HPDE6-E6E7 (cell line): Measurements from ENCODE around the gene RUSF1.
"Not testable (repeated sequence)": the region's sequence is repeated elsewhere in the genome, so short reads cannot be mapped to it uniquely, and the experiment has no call there.

Source experiments
- DNase-seq: peaks from one replicate; pipeline ENCODE4 v3.0.0; 2011; ENCODE audit warnings: missing footprints; ENCODE audit errors: extremely low spot score

The RUSF1 gene

GRCh38 chr16:31487071-31487719, 21.0 kb downstream of the RUSF1 start:
- no peak for DNase-seq

- no peak for DNase-seq
These were observed 22.1 kb downstream of the RUSF1 start for GRCh38 chr16:31486045-31486444.

GRCh38 chr16:31485571-31485970, 22.6 kb downstream of the RUSF1 start:
- no peak for DNase-seq

GRCh38 chr16:31484491-31485171, 23.6 kb downstream of the RUSF1 start:
- no peak for DNase-seq

- DNase-seq = not testable (repeated sequence)
These were observed 24.1 kb downstream of the RUSF1 start for GRCh38 chr16:31484048-31484447.

- no peak for DNase-seq
These were observed 25.1 kb downstream of the RUSF1 start, which contains the start of gene SLC5A2 for GRCh38 chr16:31483081-31483480. SLC5A2 (plus strand) TSS chr16:31483123; CDS start chr16:31483137, 14 bp downstream.

- no peak for DNase-seq
These were observed 27.2 kb downstream of the RUSF1 start for GRCh38 chr16:31480851-31481536.

GRCh38 chr16:31479751-31480150, 28.4 kb downstream of the RUSF1 start:
- DNase-seq = no peak

GRCh38 chr16:31478956-31479355, 29.2 kb downstream of the RUSF1 start:
- DNase-seq = no peak

GRCh38 chr16:31477220-31478216, 30.7 kb downstream of the RUSF1 start:
- DNase-seq = no peak

- DNase-seq = no peak
These were observed 31.6 kb downstream of the RUSF1 start for GRCh38 chr16:31476303-31477219.

GRCh38 chr16:31475946-31476302, 32.3 kb downstream of the RUSF1 start:
- no peak for DNase-seq

GRCh38 chr16:31474773-31475738, 33.1 kb downstream of the RUSF1 start:
- no peak for DNase-seq

GRCh38 chr16:31474173-31474714, 33.9 kb downstream of the RUSF1 start:
- no peak for DNase-seq

- no peak for DNase-seq
These were observed 34.8 kb downstream of the RUSF1 start for GRCh38 chr16:31473264-31473984.

GRCh38 chr16:31472709-31473203, 35.4 kb downstream of the RUSF1 start:
- peak; percentile 69 for DNase-seq

GRCh38 chr16:31471875-31472708, 36.1 kb downstream of the RUSF1 start, which contains the start of gene TGFB1I1:
TGFB1I1 (plus strand) TSS chr16:31472152; CDS start chr16:31472189, 37 bp downstream.
- no peak for DNase-seq
